ENCODE measurements around the gene CCDC183. TPM values are rescaled to one million over a fixed set of nuclear protein-coding genes. Genes with fewer than 3 reads are reported as not detected.
A peak's percentile ranks its signal among the peaks of the same experiment; 100 is the strongest.
"Not testable (repeated sequence)": the region's sequence is repeated elsewhere in the genome, so short reads cannot be mapped to it uniquely, and the experiment has no call there.

Gene CCDC183
- total RNA-seq, 1 donor from 2014 or later, result 1.2 TPM

DNA sequence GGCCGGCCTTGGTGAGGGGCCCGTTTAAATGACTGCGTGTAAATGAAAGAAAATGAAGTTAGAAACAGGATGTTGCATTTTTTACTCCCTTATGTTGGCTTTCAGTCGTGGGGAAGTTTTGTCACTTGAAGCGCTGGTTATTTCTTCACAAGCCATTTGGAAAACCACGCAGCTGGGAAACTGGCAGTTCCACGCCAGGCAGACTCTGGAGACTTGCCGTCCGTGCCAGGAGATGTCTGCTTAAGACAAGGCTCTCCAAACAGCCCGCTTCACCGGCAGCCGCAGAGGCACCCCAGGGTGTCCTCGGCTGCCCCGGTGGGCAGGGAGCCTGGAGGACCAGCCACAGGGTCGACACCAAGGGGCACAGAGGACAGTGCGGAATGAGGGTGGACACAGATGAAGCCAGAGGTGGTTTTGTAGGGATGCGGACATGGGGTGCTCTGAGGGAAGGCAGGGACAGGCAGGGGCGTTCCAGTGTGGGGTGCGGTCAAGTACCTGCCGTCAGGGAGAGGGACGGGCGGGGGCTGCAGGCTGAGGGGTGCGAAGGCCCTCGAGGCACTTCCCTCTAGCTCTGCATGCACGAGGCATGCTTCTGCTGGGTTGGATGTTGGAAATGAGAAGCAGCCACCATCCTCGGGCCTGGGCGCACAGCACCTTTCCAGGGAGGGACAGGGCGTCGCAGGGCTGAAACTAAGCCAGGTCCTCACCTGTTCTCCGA lies 35.0 kb downstream of the CCDC183 start:
- H3K4me1 Mint-ChIP-seq (ENCODE audit: unreplicated experiment), result no peaks in the 10 kb centered on the region
- TF ChIP-seq, protein P1, sequence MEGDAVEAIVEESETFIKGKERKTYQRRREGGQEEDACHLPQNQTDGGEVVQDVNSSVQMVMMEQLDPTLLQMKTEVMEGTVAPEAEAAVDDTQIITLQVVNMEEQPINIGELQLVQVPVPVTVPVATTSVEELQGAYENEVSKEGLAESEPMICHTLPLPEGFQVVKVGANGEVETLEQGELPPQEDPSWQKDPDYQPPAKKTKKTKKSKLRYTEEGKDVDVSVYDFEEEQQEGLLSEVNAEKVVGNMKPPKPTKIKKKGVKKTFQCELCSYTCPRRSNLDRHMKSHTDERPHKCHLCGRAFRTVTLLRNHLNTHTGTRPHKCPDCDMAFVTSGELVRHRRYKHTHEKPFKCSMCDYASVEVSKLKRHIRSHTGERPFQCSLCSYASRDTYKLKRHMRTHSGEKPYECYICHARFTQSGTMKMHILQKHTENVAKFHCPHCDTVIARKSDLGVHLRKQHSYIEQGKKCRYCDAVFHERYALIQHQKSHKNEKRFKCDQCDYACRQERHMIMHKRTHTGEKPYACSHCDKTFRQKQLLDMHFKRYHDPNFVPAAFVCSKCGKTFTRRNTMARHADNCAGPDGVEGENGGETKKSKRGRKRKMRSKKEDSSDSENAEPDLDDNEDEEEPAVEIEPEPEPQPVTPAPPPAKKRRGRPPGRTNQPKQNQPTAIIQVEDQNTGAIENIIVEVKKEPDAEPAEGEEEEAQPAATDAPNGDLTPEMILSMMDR (IDR thresholded peaks at IDR 0.05; ENCODE audit: unreplicated experiment), result no peak
- DNase-seq (ENCODE audit: low spot score), result no peak
- H3K36me3 Mint-ChIP-seq (ENCODE audit: low read depth, unreplicated experiment), result peaks cover 13% of the 10 kb centered on the region
- H3K27ac Mint-ChIP-seq (ENCODE audit: unreplicated experiment), result no peak overlapping the region
- H3K4me3 Mint-ChIP-seq (ENCODE audit: unreplicated experiment), result peak overlapping the region; percentile 37
- no peaks in the 10 kb centered on the region for H3K9me3 Mint-ChIP-seq (ENCODE audit: unreplicated experiment)
- peaks cover 7% of the 10 kb centered on the region for H3K27me3 Mint-ChIP-seq (ENCODE audit: unreplicated experiment)

DNA sequence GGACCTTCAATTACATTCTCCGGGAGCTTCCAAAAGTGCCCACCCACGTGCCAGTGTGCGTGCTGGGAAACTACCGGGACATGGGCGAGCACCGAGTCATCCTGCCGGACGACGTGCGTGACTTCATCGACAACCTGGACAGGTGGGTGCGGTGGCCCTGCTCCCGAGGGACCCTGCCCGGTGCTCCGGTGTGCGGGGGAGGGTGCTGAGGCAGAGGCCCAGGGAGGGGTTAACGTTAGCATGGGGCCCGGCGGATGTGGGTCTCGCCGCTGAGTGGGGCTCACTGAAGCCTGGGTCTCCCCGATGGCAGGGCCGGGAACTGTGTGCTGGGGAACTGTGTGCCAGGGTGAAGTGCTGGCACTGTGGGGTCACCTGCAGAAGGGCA lies 35.6 kb downstream of the CCDC183 start:
- Mint-ChIP-seq H3K4me1 (ENCODE audit: unreplicated experiment) (no peaks in the 10 kb centered on the region), H3K9me3 (ENCODE audit: unreplicated experiment) (no peaks in the 10 kb centered on the region), H3K27me3 (ENCODE audit: unreplicated experiment) (peaks cover 7% of the 10 kb centered on the region), H3K4me3 (ENCODE audit: unreplicated experiment) (no peak overlapping the region), H3K36me3 (ENCODE audit: low read depth, unreplicated experiment) (peaks cover 13% of the 10 kb centered on the region), H3K27ac (ENCODE audit: unreplicated experiment) (no peak overlapping the region)
- TF ChIP-seq, protein P1 (IDR thresholded peaks at IDR 0.05; ENCODE audit: unreplicated experiment), result no peak
- DNase-seq (ENCODE audit: low spot score), result no peak

DNA sequence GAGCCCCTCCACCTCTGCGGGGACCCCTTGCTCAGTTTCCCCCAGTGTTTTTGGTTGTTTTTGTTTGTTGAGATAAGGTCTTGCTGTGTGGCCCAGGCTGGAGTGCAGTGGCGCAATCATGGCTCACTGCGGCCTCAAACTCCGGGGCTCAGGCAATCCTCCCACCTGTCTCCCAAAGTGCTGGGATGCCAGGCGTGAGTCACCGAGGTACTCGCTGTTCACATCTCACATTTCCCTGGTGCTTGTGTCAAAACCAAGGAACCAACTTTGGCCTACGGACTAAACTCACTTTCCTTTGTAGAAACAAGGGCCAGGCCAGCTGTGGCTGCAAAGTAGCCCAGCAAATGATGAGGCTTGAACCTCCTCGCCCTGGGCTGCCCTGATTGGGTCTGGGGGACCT lies 36.4 kb downstream of the CCDC183 start:
- peaks cover 13% of the 10 kb centered on the region for H3K36me3 Mint-ChIP-seq (ENCODE audit: low read depth, unreplicated experiment)
- H3K27me3 Mint-ChIP-seq (ENCODE audit: unreplicated experiment), result peaks cover 7% of the 10 kb centered on the region
- no peak overlapping the region for H3K4me3 Mint-ChIP-seq (ENCODE audit: unreplicated experiment)
- no peaks in the 10 kb centered on the region for H3K4me1 Mint-ChIP-seq (ENCODE audit: unreplicated experiment)
- DNase-seq (ENCODE audit: low spot score), result no peak
- no peaks in the 10 kb centered on the region for H3K9me3 Mint-ChIP-seq (ENCODE audit: unreplicated experiment)
- TF ChIP-seq, protein P1 (IDR thresholded peaks at IDR 0.05; ENCODE audit: unreplicated experiment), result no peak
- H3K27ac Mint-ChIP-seq (ENCODE audit: unreplicated experiment), result no peak overlapping the region

DNA sequence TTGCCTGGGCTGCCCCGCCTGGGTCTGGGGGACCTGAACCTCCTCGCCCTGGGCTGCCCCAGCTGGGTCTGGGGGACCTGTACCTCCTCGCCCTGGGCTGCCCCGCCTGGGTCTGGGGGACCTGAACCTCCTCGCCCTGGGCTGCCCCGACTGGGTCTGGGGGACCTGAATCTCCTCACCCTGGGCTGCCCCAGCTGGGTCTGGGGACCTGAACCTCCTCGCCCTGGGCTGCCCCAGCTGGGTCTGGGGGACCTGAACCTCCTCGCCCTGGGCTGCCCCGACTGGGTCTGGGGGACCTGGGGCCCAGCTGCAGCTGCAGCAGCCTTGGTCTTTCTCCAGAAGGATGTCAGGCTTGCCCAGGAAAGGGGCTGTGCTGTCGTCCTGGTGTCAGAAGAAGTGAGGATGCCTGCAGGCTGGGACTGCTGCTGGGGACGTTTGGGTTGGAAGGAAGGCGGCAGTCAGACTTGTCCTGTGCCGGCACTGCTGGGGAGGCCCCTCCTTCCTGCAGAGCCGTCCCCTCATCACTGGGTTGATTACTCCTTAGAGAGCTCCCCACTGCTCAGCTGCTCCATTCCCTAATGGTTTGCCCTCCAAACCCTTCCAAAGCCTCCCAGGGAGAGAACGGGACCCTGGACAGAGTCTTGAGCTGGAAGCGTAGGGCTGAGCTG lies 37.4 kb downstream of the CCDC183 start:
- peak overlapping the region; percentile 85 for H3K4me3 Mint-ChIP-seq (ENCODE audit: unreplicated experiment)
- H3K9me3 Mint-ChIP-seq (ENCODE audit: unreplicated experiment); DNase-seq (ENCODE audit: low spot score); H3K27me3 Mint-ChIP-seq (ENCODE audit: unreplicated experiment); H3K4me1 Mint-ChIP-seq (ENCODE audit: unreplicated experiment); H3K27ac Mint-ChIP-seq (ENCODE audit: unreplicated experiment): not testable (repeated sequence)
- peaks cover 13% of the 10 kb centered on the region for H3K36me3 Mint-ChIP-seq (ENCODE audit: low read depth, unreplicated experiment)

DNA sequence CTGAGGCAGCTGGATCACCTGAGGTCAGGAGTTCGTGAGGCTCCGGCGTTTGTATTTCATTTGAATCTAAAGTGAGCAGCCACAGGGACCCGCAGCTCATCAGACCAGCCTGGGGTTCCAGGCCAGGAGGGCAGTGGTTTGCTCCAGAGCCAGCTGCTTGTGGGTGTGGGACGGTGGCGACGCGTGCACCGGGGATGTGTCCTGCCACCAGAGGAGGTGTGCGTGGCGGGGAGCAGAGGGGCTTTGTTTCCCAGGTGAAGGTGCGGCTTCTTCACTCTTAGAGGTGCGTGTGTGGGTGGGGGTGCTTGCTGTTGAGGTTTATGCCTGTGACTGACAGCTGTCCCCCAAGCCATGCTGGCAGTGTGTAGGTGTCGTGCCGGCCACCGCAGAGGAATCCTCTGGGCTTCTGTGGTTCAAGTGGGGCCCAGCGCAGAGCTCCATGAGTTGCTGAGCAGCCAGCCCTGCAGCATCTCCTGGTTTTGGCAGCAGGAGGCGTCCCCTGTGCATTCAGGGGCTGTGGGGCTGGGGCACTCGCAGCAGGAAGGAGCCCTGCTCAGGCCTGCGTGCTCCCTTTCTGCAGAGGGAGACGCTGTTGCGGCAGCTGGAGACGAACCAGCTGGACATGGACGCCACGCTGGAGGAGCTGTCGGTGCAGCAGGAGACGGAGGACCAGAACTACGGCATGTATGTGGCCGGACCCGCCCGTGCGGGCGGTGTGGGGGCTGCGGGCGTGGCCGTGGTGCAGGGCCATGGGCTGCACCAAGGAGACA lies 39.2 kb downstream of the CCDC183 start:
- Mint-ChIP-seq H3K27ac (ENCODE audit: unreplicated experiment) (no peak overlapping the region), H3K4me1 (ENCODE audit: unreplicated experiment) (no peaks in the 10 kb centered on the region), H3K4me3 (ENCODE audit: unreplicated experiment) (no peak overlapping the region), H3K36me3 (ENCODE audit: low read depth, unreplicated experiment) (peaks cover 17% of the 10 kb centered on the region), H3K27me3 (ENCODE audit: unreplicated experiment) (peaks cover 13% of the 10 kb centered on the region), H3K9me3 (ENCODE audit: unreplicated experiment) (no peaks in the 10 kb centered on the region)
- TF ChIP-seq, protein P1 (IDR thresholded peaks at IDR 0.05; ENCODE audit: unreplicated experiment), result no peak
- no peak for DNase-seq (ENCODE audit: low spot score)

Data from endothelial cell (in vitro differentiated cells).